ENCODE data around the gene ZNF784.
"Not testable (repeated sequence)": the region's sequence is repeated elsewhere in the genome, so short reads cannot be mapped to it uniquely, and the experiment has no call there.

ZNF784 gene

GRCh38 chr19:55599842-55600661, 24.3 kb downstream of the ZNF784 start, which contains the start of gene ZNF524:
TSS of gene ZNF524 (plus strand) at chr19:55600288. CDS start at chr19:55602113, 1,825 bp downstream.
- DNase-seq: peak; percentile 95

- DNase-seq: peak; percentile 100
Measured at GRCh38 chr19:55599468-55599841, 24.9 kb downstream of the ZNF784 start, which contains the start of gene FIZ1. TSS of gene FIZ1 (minus strand) at chr19:55599517. CDS start at chr19:55597865, 1,652 bp downstream.

- DNase-seq: peak; percentile 97
Measured at GRCh38 chr19:55598719-55599467, 25.5 kb downstream of the ZNF784 start.

GRCh38 chr19:55598034-55598433, 26.3 kb downstream of the ZNF784 start:
- no peak for DNase-seq

GRCh38 chr19:55597501-55597921, 26.9 kb downstream of the ZNF784 start:
- DNase-seq: no peak

- no peak for DNase-seq
Measured at GRCh38 chr19:55596304-55596703, 28.1 kb downstream of the ZNF784 start.

- no peak for DNase-seq
Measured at GRCh38 chr19:55594996-55595545, 29.3 kb downstream of the ZNF784 start.

GRCh38 chr19:55593096-55593772, 31.1 kb downstream of the ZNF784 start:
- no peak for DNase-seq

- no peak for DNase-seq
Measured at GRCh38 chr19:55592391-55593090, 31.8 kb downstream of the ZNF784 start.

GRCh38 chr19:55591555-55591954, 32.8 kb downstream of the ZNF784 start:
- DNase-seq: no peak

GRCh38 chr19:55590617-55591016, 33.7 kb downstream of the ZNF784 start:
- DNase-seq: peak; percentile 88

GRCh38 chr19:55590109-55590508, 34.3 kb downstream of the ZNF784 start:
- no peak for DNase-seq

GRCh38 chr19:55588738-55589137, 35.6 kb downstream of the ZNF784 start:
- DNase-seq: no peak

- peak; percentile 92 for DNase-seq
Measured at GRCh38 chr19:55586976-55587668, 37.2 kb downstream of the ZNF784 start.

- no peak for DNase-seq
Measured at GRCh38 chr19:55585658-55586339, 38.6 kb downstream of the ZNF784 start.

- no peak for DNase-seq
Measured at GRCh38 chr19:55584871-55585270, 39.5 kb downstream of the ZNF784 start.

- not testable (repeated sequence) for DNase-seq
Measured at GRCh38 chr19:55583897-55584296, 40.5 kb downstream of the ZNF784 start.

- not testable (repeated sequence) for DNase-seq
Measured at GRCh38 chr19:55582284-55582683, 42.1 kb downstream of the ZNF784 start.

GRCh38 chr19:55581823-55582223, 42.5 kb downstream of the ZNF784 start:
- no peak for DNase-seq

- peak; percentile 64 for DNase-seq
Measured at GRCh38 chr19:55581145-55581822, 43.1 kb downstream of the ZNF784 start.
